GM23338 (cell line): ENCODE results near the gene SLC22A14. TPM values are rescaled to one million over a fixed set of nuclear protein-coding genes. Genes with fewer than 3 reads are reported as not detected.

ENCODE experiments used
- ATAC-seq: fragments of 200-7000 bp; cut with Tn5 transposase; 3 replicates; pipeline ENCODE4 v1.9.1; 2020
- DNase-seq: peaks from one replicate; pipeline ENCODE4 v3.0.0-alpha.2; 2015; ENCODE audit warnings: low spot score
- H2AFZ ChIP-seq: fragments of 200-600 bp; sonication (generic); 2 replicates; pipeline ENCODE4 v1.8.0; 2016; ENCODE audit warnings: antibody characterized with exemption, mild to moderate bottlenecking, moderate library complexity
- H3F3A ChIP-seq: fragments of 200-600 bp; sonication (generic); replicated peaks from 2 replicates; pipeline ENCODE4 v1.8.0; 2017; ENCODE audit warnings: antibody characterized with exemption, mixed run types, low read depth
- H3K27ac ChIP-seq: fragments of 200-600 bp; sonication (generic); 2 replicates; pipeline ENCODE4 v1.6.1; 2016; ENCODE audit warnings: low read depth
- H3K27me3 ChIP-seq: fragments of 200-600 bp; sonication (generic); 2 replicates; pipeline ENCODE4 v1.8.0; 2016; ENCODE audit warnings: mild to moderate bottlenecking, mixed run types, moderate library complexity; ENCODE audit not compliant: insufficient read depth
- H3K36me3 ChIP-seq: fragments of 200-600 bp; sonication (generic); 2 replicates; pipeline ENCODE4 v1.8.0; 2016; ENCODE audit warnings: mild to moderate bottlenecking; ENCODE audit not compliant: insufficient read depth
- H3K4me1 ChIP-seq: fragments of 200-600 bp; sonication (generic); 2 replicates; pipeline ENCODE4 v1.8.0; 2016; ENCODE audit warnings: mild to moderate bottlenecking, moderate library complexity; ENCODE audit not compliant: insufficient read depth
- H3K4me2 ChIP-seq: fragments of 200-600 bp; sonication (generic); 2 replicates; pipeline ENCODE4 v1.7.1; 2017; ENCODE audit warnings: mixed run types
- H3K4me3 ChIP-seq: fragments of 200-600 bp; sonication (generic); 2 replicates; pipeline ENCODE4 v1.6.1; 2016; ENCODE audit warnings: mixed run types
- H3K79me2 ChIP-seq: fragments of 200-600 bp; sonication (generic); replicated peaks from 2 replicates; pipeline ENCODE4 v1.8.0; 2017; ENCODE audit warnings: mild to moderate bottlenecking; ENCODE audit not compliant: insufficient read depth
- H3K9me2 ChIP-seq: fragments of 200-600 bp; sonication (generic); 2 replicates; pipeline ENCODE4 v1.8.0; 2017; ENCODE audit not compliant: insufficient read depth
- H4K20me1 ChIP-seq: fragments of 200-600 bp; sonication (generic); replicated peaks from 2 replicates; pipeline ENCODE4 v1.8.0; 2017; ENCODE audit warnings: mild to moderate bottlenecking; ENCODE audit not compliant: insufficient read depth
- H3K27ac Mint-ChIP-seq: 2 replicates; pipeline ENCODE4 v1.8.0; 2020; ENCODE audit warnings: inconsistent platforms, mild to moderate bottlenecking, moderate library complexity, mixed read lengths
- H3K27me3 Mint-ChIP-seq: 3 replicates; pipeline ENCODE4 v1.8.0; 2022; ENCODE audit warnings: low read depth, mild to moderate bottlenecking, moderate library complexity, mixed read lengths, inconsistent platforms; ENCODE audit not compliant: insufficient read depth, poor library complexity
- H3K36me3 Mint-ChIP-seq: 3 replicates; pipeline ENCODE4 v1.8.0; 2021; ENCODE audit warnings: low read depth, mild to moderate bottlenecking, inconsistent platforms, moderate library complexity, mixed read lengths
- H3K4me1 Mint-ChIP-seq: 3 replicates; pipeline ENCODE4 v1.8.0; 2020; ENCODE audit warnings: mild to moderate bottlenecking, inconsistent platforms, mixed read lengths
- H3K4me3 Mint-ChIP-seq: 3 replicates; pipeline ENCODE4 v1.8.0; 2021; ENCODE audit warnings: moderate library complexity, mild to moderate bottlenecking, inconsistent platforms, mixed read lengths
- H3K9me3 Mint-ChIP-seq: 3 replicates; pipeline ENCODE4 v1.8.0; 2020; ENCODE audit warnings: moderate library complexity, mild to moderate bottlenecking, inconsistent platforms, mixed read lengths
- CREB1 ChIP-seq: fragments of 250-450 bp; sonication (Bioruptor Pico); IDR thresholded peaks from 2 replicates; pipeline ENCODE4 v1.5.0; 2020; ENCODE audit warnings: low read depth, mild to moderate bottlenecking, moderate library complexity
- EZH2 ChIP-seq: fragments of 200-600 bp; sonication (generic); IDR thresholded peaks from one replicate; pipeline ENCODE4 v1.8.0; 2017; ENCODE audit warnings: antibody characterized with exemption, mild to moderate bottlenecking, low read depth; ENCODE audit not compliant: unreplicated experiment
- EZH2phosphoT487 ChIP-seq: fragments of 200-600 bp; sonication (generic); IDR thresholded peaks from one replicate; pipeline ENCODE4 v1.8.1; 2018; ENCODE audit warnings: antibody characterized with exemption; ENCODE audit not compliant: unreplicated experiment
- JUNB ChIP-seq: IDR thresholded peaks from one replicate; pipeline ENCODE4 v1.6.1; 2016; ENCODE audit warnings: antibody characterized with exemption; ENCODE audit not compliant: unreplicated experiment
- NANOG ChIP-seq: IDR thresholded peaks from 2 replicates; pipeline ENCODE4 v1.6.1; 2016; ENCODE audit warnings: antibody characterized with exemption, borderline replicate concordance
- POLR2AphosphoS5 ChIP-seq: IDR thresholded peaks from 2 replicates; pipeline ENCODE4 v1.6.1; 2016; ENCODE audit warnings: antibody characterized with exemption, low read depth
- STAT1 ChIP-seq: IDR thresholded peaks from one replicate; pipeline ENCODE4 v1.6.1; 2016; ENCODE audit warnings: antibody characterized with exemption; ENCODE audit not compliant: unreplicated experiment
- ZNF114 ChIP-seq: fragments of 250-450 bp; sonication (Bioruptor Pico); IDR thresholded peaks from 2 replicates; pipeline ENCODE4 v1.5.0; 2020; ENCODE audit warnings: mild to moderate bottlenecking, moderate library complexity
- ZNF331 ChIP-seq: fragments of 250-450 bp; sonication (Bioruptor Pico); IDR thresholded peaks from 2 replicates; pipeline ENCODE4 v1.5.0; 2020; ENCODE audit warnings: low read depth, mild to moderate bottlenecking, moderate library complexity
- polyA plus RNA-seq: library from polyadenylated mRNA; unstranded; fragments of >200 nt; fragmentation: Nextera tagmentation; extraction: Ambion mirVana; gene quantifications from 2 replicates; pipeline ENCODE4 v1.2.1, GENCODE V29; 2016
- total RNA-seq: library from RNA; depleted of rRNA; stranded (reverse); fragments of >200 nt; shearing (Covaris generic); gene quantifications from 2 replicates; pipeline ENCODE4 v1.2.3, GENCODE V29; 2014
- TF ChIP-seq, protein P1 (sequence below), 2 experiments: fragments of 200-600 bp in 1 of 2; sonication (generic) in 1 of 2; conservative IDR thresholded peaks; 2 replicates each; pipeline versions ENCODE4 v1.5.1 to v1.6.1; 2016 to 2017; ENCODE audit warnings: antibody characterized with exemption in 2 of 2, low read depth in 2 of 2, mild to moderate bottlenecking in 2 of 2, moderate library complexity in 1 of 2
- TF ChIP-seq, protein P2 (sequence below): IDR thresholded peaks from 2 replicates; pipeline ENCODE4 v1.6.1; 2016; ENCODE audit warnings: antibody characterized with exemption
- TF ChIP-seq, protein P3 (sequence below): IDR thresholded peaks from one replicate; pipeline ENCODE4 v1.6.1; 2018; ENCODE audit warnings: antibody characterized with exemption; ENCODE audit not compliant: unreplicated experiment

Gene SLC22A14
- total and polyA plus RNA-seq, 2 experiments from 2014 or later, result not detected

GRCh38 chr3:38346587-38347410 is 64.7 kb downstream of the SLC22A14 start, which contains the start of gene XYLB:
XYLB (plus strand) TSS chr3:38346785; CDS start chr3:38346869, 84 bp downstream.
- ATAC-seq, result peak; percentile 96
- Mint-ChIP-seq H3K27ac (no peak within 1 kb of the TSS), H3K4me1 (peaks cover 2% of the 10 kb centered on the region; the same call in 1 of the 3 replicates), H3K27me3 (peaks cover 21% of the 10 kb centered on the region), H3K9me3 (no peaks in the 10 kb centered on the region; the same call in 1 of the 3 replicates), H3K4me3 (peak within 1 kb of the TSS; percentile 69), H3K36me3 (peaks cover 8% of the 10 kb centered on the region; the same call in 2 of the 3 replicates)
- DNase-seq, result peak; percentile 87
- TF ChIP-seq, protein P1, sequence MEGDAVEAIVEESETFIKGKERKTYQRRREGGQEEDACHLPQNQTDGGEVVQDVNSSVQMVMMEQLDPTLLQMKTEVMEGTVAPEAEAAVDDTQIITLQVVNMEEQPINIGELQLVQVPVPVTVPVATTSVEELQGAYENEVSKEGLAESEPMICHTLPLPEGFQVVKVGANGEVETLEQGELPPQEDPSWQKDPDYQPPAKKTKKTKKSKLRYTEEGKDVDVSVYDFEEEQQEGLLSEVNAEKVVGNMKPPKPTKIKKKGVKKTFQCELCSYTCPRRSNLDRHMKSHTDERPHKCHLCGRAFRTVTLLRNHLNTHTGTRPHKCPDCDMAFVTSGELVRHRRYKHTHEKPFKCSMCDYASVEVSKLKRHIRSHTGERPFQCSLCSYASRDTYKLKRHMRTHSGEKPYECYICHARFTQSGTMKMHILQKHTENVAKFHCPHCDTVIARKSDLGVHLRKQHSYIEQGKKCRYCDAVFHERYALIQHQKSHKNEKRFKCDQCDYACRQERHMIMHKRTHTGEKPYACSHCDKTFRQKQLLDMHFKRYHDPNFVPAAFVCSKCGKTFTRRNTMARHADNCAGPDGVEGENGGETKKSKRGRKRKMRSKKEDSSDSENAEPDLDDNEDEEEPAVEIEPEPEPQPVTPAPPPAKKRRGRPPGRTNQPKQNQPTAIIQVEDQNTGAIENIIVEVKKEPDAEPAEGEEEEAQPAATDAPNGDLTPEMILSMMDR (conservative IDR thresholded peaks at IDR 0.05; ENCODE audit: low read depth in 2 of 2), result peak; percentile 47 to 84
- TF ChIP-seq CREB1 (CRISPR knock-in tag) (no peak), POLR2AphosphoS5 (peak; percentile 47), ZNF114 (no peak)
- Histone ChIP-seq H3K27me3 (peaks cover 14% of the 10 kb centered on the region), H3K79me2 (no peaks in the 10 kb centered on the region), H3K4me1 (no peaks in the 10 kb centered on the region; the same call in 1 of the 2 replicates), H4K20me1 (peaks cover 5% of the 10 kb centered on the region; the same call in 1 of the 2 replicates), H3K9me2 (no peaks in the 10 kb centered on the region), H3K36me3 (no peaks in the 10 kb centered on the region), H3K27ac (no peak within 1 kb of the TSS), H2AFZ (peak within 1 kb of the TSS; percentile 98), H3F3A (0 out of 2 replicates have a peak, but pooled peaks cover 3% of the 10 kb centered on the region), H3K4me2 (peak within 1 kb of the TSS; percentile 81), H3K4me3 (peak within 1 kb of the TSS; percentile 77)

GRCh38 chr3:38347421-38348200 is 65.5 kb downstream of the SLC22A14 start:
- Mint-ChIP-seq H3K27me3 (peaks cover 21% of the 10 kb centered on the region), H3K9me3 (no peaks in the 10 kb centered on the region; the same call in 1 of the 3 replicates), H3K4me1 (peaks cover 2% of the 10 kb centered on the region; the same call in 1 of the 3 replicates), H3K4me3 (no peak overlapping the region; the same call in 1 of the 3 replicates), H3K27ac (no peak overlapping the region), H3K36me3 (peaks cover 15% of the 10 kb centered on the region; the same call in 2 of the 3 replicates)
- H3K4me1 ChIP-seq, result no peaks in the 10 kb centered on the region; the same call in 1 of the 2 replicates
- H3K4me2 ChIP-seq, result peak overlapping the region; percentile 81
- peaks cover 5% of the 10 kb centered on the region; the same call in 1 of the 2 replicates for H3K36me3 ChIP-seq
- no peak for ATAC-seq
- H3K27me3 ChIP-seq, result peaks cover 14% of the 10 kb centered on the region
- no peaks in the 10 kb centered on the region for H3K9me2 ChIP-seq
- H3K4me3 ChIP-seq, result peak overlapping the region; percentile 77
- peaks cover 5% of the 10 kb centered on the region; the same call in 1 of the 2 replicates for H4K20me1 ChIP-seq
- TF ChIP-seq NANOG, result no peak
- TF ChIP-seq STAT1, result no peak
- TF ChIP-seq EZH2phosphoT487, result no peak
- no peak for TF ChIP-seq ZNF331
- no peak for TF ChIP-seq ZNF114
- TF ChIP-seq, protein P2, sequence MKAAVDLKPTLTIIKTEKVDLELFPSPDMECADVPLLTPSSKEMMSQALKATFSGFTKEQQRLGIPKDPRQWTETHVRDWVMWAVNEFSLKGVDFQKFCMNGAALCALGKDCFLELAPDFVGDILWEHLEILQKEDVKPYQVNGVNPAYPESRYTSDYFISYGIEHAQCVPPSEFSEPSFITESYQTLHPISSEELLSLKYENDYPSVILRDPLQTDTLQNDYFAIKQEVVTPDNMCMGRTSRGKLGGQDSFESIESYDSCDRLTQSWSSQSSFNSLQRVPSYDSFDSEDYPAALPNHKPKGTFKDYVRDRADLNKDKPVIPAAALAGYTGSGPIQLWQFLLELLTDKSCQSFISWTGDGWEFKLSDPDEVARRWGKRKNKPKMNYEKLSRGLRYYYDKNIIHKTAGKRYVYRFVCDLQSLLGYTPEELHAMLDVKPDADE, result no peak
- no peak for TF ChIP-seq CREB1 (CRISPR knock-in tag)
- TF ChIP-seq, protein P1 (conservative IDR thresholded peaks at IDR 0.05; ENCODE audit: low read depth in 2 of 2), result no peak
- no peak for TF ChIP-seq JUNB
- TF ChIP-seq, protein P3, sequence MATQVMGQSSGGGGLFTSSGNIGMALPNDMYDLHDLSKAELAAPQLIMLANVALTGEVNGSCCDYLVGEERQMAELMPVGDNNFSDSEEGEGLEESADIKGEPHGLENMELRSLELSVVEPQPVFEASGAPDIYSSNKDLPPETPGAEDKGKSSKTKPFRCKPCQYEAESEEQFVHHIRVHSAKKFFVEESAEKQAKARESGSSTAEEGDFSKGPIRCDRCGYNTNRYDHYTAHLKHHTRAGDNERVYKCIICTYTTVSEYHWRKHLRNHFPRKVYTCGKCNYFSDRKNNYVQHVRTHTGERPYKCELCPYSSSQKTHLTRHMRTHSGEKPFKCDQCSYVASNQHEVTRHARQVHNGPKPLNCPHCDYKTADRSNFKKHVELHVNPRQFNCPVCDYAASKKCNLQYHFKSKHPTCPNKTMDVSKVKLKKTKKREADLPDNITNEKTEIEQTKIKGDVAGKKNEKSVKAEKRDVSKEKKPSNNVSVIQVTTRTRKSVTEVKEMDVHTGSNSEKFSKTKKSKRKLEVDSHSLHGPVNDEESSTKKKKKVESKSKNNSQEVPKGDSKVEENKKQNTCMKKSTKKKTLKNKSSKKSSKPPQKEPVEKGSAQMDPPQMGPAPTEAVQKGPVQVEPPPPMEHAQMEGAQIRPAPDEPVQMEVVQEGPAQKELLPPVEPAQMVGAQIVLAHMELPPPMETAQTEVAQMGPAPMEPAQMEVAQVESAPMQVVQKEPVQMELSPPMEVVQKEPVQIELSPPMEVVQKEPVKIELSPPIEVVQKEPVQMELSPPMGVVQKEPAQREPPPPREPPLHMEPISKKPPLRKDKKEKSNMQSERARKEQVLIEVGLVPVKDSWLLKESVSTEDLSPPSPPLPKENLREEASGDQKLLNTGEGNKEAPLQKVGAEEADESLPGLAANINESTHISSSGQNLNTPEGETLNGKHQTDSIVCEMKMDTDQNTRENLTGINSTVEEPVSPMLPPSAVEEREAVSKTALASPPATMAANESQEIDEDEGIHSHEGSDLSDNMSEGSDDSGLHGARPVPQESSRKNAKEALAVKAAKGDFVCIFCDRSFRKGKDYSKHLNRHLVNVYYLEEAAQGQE, result no peak
- no peak for TF ChIP-seq POLR2AphosphoS5
- TF ChIP-seq EZH2, result no peak
- no peak for DNase-seq
- no peaks in the 10 kb centered on the region for H3K79me2 ChIP-seq
- peak overlapping the region; percentile 98 for H2AFZ ChIP-seq
- H3K27ac ChIP-seq, result no peak overlapping the region
- H3F3A ChIP-seq, result 0 out of 2 replicates have a peak, but pooled peaks cover 3% of the 10 kb centered on the region
